Neural cell (in vitro differentiated cells): ENCODE results near the gene TMBIM1. TPM values are rescaled to one million over a fixed set of nuclear protein-coding genes. Genes with fewer than 3 reads are reported as not detected.

ENCODE experiments used
- H2AFZ ChIP-seq: fragments of 200-600, 300-800 bp; sonication (generic), shearing (Covaris generic); 2 replicates; pipeline ENCODE4 v1.6.0; 2014; ENCODE audit warnings: low read depth, mild to moderate bottlenecking, antibody characterized with exemption, low read length, moderate library complexity
- H3F3A ChIP-seq: fragments of 200-600 bp; shearing (Covaris generic); 2 replicates; pipeline ENCODE4 v1.6.1; 2016; ENCODE audit warnings: mild to moderate bottlenecking, moderate library complexity, mixed read lengths, antibody characterized with exemption, low read length; ENCODE audit not compliant: insufficient read depth, poor library complexity, severe bottlenecking
- H3K27ac ChIP-seq: fragments of 200-600, 300-800 bp; sonication (generic), shearing (Covaris generic); 2 replicates; pipeline ENCODE4 v1.5.1; 2014; ENCODE audit warnings: mild to moderate bottlenecking, low read length, moderate library complexity
- H3K27me3 ChIP-seq: fragments of 300-800, 200-600 bp; sonication (generic), shearing (Covaris generic); 2 replicates; pipeline ENCODE4 v1.6.0; 2014; ENCODE audit warnings: mild to moderate bottlenecking, low read depth, low read length, moderate library complexity; ENCODE audit not compliant: insufficient read depth
- H3K36me3 ChIP-seq: fragments of 300-800, 200-600 bp; sonication (generic), shearing (Covaris generic); 2 replicates; pipeline ENCODE4 v1.5.1; 2014; ENCODE audit warnings: mild to moderate bottlenecking, antibody characterized with exemption, low read length, moderate library complexity; ENCODE audit not compliant: insufficient read depth
- H3K4me2 ChIP-seq: fragments of 300-800, 200-600 bp; sonication (generic), shearing (Covaris generic); 2 replicates; pipeline ENCODE4 v1.6.0; 2014; ENCODE audit warnings: mild to moderate bottlenecking, low read length
- H3K4me3 ChIP-seq: fragments of 300-800, 200-600 bp; sonication (generic), shearing (Covaris generic); 2 replicates; pipeline ENCODE4 v1.5.1; 2014; ENCODE audit warnings: mild to moderate bottlenecking, low read length, moderate library complexity
- H3K79me2 ChIP-seq: fragments of 200-600 bp; shearing (Covaris generic); replicated peaks from 2 replicates; pipeline ENCODE4 v1.6.0; 2014; ENCODE audit warnings: mild to moderate bottlenecking, low read length, moderate library complexity; ENCODE audit not compliant: insufficient read depth
- H3K9ac ChIP-seq: fragments of 300-800, 200-600 bp; sonication (generic), shearing (Covaris generic); 2 replicates; pipeline ENCODE4 v1.6.1; 2016; ENCODE audit warnings: mild to moderate bottlenecking, low read length, mixed read lengths
- H3K9me2 ChIP-seq: fragments of 200-600 bp; shearing (Covaris generic); 2 replicates; pipeline ENCODE4 v1.6.1; 2016; ENCODE audit warnings: mild to moderate bottlenecking, low read length, mixed read lengths; ENCODE audit not compliant: insufficient read depth
- H3K9me3 ChIP-seq: fragments of 200-600, 300-800 bp; sonication (generic), shearing (Covaris generic); 2 replicates; pipeline ENCODE4 v1.6.1; 2016; ENCODE audit warnings: mild to moderate bottlenecking, mixed run types, low read length, moderate library complexity, mixed read lengths
- H4K20me1 ChIP-seq: fragments of 200-600 bp; shearing (Covaris generic); 2 replicates; pipeline ENCODE4 v1.6.1; 2016; ENCODE audit warnings: mild to moderate bottlenecking, mixed run types; ENCODE audit not compliant: insufficient read depth
- EP300 ChIP-seq: fragments of 450-650 bp; conservative IDR thresholded peaks from 2 replicates; pipeline ENCODE4 v1.6.1; 2014; ENCODE audit warnings: antibody characterized with exemption, mild to moderate bottlenecking, moderate library complexity; ENCODE audit not compliant: poor library complexity, severe bottlenecking
- EZH2 ChIP-seq: fragments of 200-600, 300-800 bp; shearing (Covaris generic), sonication (generic); IDR thresholded peaks from 2 replicates; pipeline ENCODE4 v1.6.1; 2014; ENCODE audit warnings: antibody characterized with exemption, low read length, borderline replicate concordance, mild to moderate bottlenecking; ENCODE audit not compliant: insufficient read depth, poor library complexity, severe bottlenecking
- MXI1 ChIP-seq: fragments of 450-650 bp; conservative IDR thresholded peaks from 2 replicates; pipeline ENCODE4 v1.6.1; 2014; ENCODE audit warnings: antibody characterized with exemption, mild to moderate bottlenecking; ENCODE audit not compliant: poor library complexity, severe bottlenecking
- POLR2AphosphoS5 ChIP-seq: IDR thresholded peaks from 2 replicates; pipeline ENCODE4 v1.6.1; 2012
- RAD21 ChIP-seq: fragments of 450-650 bp; conservative IDR thresholded peaks from 2 replicates; pipeline ENCODE4 v1.6.1; 2014; ENCODE audit warnings: antibody characterized with exemption, mild to moderate bottlenecking, moderate library complexity
- SMC3 ChIP-seq: fragments of 450-650 bp; conservative IDR thresholded peaks from 2 replicates; pipeline ENCODE4 v1.6.1; 2014; ENCODE audit warnings: antibody characterized with exemption, mild to moderate bottlenecking, moderate library complexity; ENCODE audit not compliant: poor library complexity
- TAF1 ChIP-seq: IDR thresholded peaks from 2 replicates; pipeline ENCODE4 v1.6.1; 2012; ENCODE audit warnings: low read depth
- polyA plus RNA-seq: library from polyadenylated mRNA; depleted of rRNA; stranded (reverse); fragments of >200 nt; gene quantifications from 2 replicates; pipeline ENCODE4 v1.2.3, GENCODE V29; 2014
- TF ChIP-seq, protein P1 (sequence below): fragments of 450-650 bp; IDR thresholded peaks from 2 replicates; pipeline ENCODE4 v1.5.1; 2014; ENCODE audit warnings: antibody characterized with exemption, mild to moderate bottlenecking, moderate library complexity; ENCODE audit not compliant: poor library complexity, severe bottlenecking
- TF ChIP-seq, protein P2 (sequence below): IDR thresholded peaks from 2 replicates; pipeline ENCODE4 v1.6.1; 2012; ENCODE audit warnings: borderline replicate concordance

TMBIM1 gene
- polyA plus RNA-seq, 1 donor from 2014 or later = not detected

DNA sequence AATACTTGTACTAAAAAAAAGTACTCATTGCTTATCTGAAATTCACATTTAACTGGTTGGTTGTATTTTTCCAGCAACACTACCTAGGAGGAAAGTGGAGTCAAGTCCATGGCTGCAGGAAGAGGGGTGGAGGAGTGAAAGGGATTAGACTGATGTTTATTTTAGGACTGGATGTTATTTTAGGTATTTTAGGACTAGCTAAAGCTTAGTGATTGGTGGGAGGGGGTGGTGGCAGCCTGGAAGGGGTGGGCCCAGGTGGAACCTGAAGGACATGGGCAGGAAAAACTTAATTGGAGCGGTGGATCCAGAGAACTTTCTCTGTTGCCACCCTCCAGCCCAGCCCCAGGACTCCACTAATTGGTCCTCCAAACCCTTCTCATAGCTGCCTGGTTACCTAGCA lies 3.9 kb upstream of the TMBIM1 start:
- Histone ChIP-seq H3K4me3 (no peak overlapping the region), H3K36me3 (no peaks in the 10 kb centered on the region), H3K9me2 (no peaks in the 10 kb centered on the region), H2AFZ (no peak overlapping the region), H4K20me1 (no peaks in the 10 kb centered on the region), H3K79me2 (no peaks in the 10 kb centered on the region), H3K27ac (no peak overlapping the region), H3F3A (no peaks in the 10 kb centered on the region), H3K9me3 (no peaks in the 10 kb centered on the region), H3K4me2 (no peak overlapping the region), H3K9ac (no peak overlapping the region), H3K27me3 (peaks cover 4% of the 10 kb centered on the region)
- TF ChIP-seq, protein P1, sequence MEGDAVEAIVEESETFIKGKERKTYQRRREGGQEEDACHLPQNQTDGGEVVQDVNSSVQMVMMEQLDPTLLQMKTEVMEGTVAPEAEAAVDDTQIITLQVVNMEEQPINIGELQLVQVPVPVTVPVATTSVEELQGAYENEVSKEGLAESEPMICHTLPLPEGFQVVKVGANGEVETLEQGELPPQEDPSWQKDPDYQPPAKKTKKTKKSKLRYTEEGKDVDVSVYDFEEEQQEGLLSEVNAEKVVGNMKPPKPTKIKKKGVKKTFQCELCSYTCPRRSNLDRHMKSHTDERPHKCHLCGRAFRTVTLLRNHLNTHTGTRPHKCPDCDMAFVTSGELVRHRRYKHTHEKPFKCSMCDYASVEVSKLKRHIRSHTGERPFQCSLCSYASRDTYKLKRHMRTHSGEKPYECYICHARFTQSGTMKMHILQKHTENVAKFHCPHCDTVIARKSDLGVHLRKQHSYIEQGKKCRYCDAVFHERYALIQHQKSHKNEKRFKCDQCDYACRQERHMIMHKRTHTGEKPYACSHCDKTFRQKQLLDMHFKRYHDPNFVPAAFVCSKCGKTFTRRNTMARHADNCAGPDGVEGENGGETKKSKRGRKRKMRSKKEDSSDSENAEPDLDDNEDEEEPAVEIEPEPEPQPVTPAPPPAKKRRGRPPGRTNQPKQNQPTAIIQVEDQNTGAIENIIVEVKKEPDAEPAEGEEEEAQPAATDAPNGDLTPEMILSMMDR = no peak
- TF ChIP-seq MXI1 = no peak
- TF ChIP-seq SMC3 = no peak
- TF ChIP-seq RAD21 = no peak
- TF ChIP-seq POLR2AphosphoS5 = no peak
- no peak for TF ChIP-seq TAF1
- TF ChIP-seq, protein P2, sequence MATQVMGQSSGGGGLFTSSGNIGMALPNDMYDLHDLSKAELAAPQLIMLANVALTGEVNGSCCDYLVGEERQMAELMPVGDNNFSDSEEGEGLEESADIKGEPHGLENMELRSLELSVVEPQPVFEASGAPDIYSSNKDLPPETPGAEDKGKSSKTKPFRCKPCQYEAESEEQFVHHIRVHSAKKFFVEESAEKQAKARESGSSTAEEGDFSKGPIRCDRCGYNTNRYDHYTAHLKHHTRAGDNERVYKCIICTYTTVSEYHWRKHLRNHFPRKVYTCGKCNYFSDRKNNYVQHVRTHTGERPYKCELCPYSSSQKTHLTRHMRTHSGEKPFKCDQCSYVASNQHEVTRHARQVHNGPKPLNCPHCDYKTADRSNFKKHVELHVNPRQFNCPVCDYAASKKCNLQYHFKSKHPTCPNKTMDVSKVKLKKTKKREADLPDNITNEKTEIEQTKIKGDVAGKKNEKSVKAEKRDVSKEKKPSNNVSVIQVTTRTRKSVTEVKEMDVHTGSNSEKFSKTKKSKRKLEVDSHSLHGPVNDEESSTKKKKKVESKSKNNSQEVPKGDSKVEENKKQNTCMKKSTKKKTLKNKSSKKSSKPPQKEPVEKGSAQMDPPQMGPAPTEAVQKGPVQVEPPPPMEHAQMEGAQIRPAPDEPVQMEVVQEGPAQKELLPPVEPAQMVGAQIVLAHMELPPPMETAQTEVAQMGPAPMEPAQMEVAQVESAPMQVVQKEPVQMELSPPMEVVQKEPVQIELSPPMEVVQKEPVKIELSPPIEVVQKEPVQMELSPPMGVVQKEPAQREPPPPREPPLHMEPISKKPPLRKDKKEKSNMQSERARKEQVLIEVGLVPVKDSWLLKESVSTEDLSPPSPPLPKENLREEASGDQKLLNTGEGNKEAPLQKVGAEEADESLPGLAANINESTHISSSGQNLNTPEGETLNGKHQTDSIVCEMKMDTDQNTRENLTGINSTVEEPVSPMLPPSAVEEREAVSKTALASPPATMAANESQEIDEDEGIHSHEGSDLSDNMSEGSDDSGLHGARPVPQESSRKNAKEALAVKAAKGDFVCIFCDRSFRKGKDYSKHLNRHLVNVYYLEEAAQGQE = no peak
- TF ChIP-seq EP300 = no peak
- TF ChIP-seq EZH2 = no peak

DNA sequence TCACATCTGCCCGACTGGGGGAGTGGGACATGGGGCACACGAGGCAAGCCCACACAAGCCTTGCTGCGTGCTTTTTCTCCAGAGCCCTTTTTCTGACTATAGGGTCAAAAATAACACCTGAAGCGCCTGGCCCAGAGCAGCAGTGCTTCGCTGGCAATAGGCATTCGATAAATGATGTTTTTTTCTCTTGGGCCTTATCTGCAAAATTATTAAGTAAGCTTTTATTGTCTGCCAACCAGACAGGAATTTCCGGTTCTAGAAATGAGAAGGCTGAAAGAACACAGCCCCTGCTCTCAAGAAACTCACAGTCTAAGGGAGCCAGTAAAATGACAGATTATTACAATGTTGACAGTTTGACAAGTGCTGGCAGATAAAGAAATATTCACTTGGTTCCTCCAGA lies 2.7 kb upstream of the TMBIM1 start:
- no peak for TF ChIP-seq EZH2
- TF ChIP-seq SMC3 = no peak
- Histone ChIP-seq H3K27me3 (peaks cover 4% of the 10 kb centered on the region), H3K9ac (no peak overlapping the region), H3K79me2 (no peaks in the 10 kb centered on the region), H3K4me2 (no peak overlapping the region), H4K20me1 (no peaks in the 10 kb centered on the region), H3K27ac (peak overlapping the region; percentile 47), H3K9me3 (no peaks in the 10 kb centered on the region), H3K9me2 (no peaks in the 10 kb centered on the region), H2AFZ (no peak overlapping the region), H3F3A (no peaks in the 10 kb centered on the region), H3K4me3 (no peak overlapping the region), H3K36me3 (no peaks in the 10 kb centered on the region)
